ENCODE data around the gene SSR2.

- no peak for TF ChIP-seq CTCF (optimal IDR thresholded peaks at IDR 0.05 in 1 of 3, IDR thresholded peaks at IDR 0.05 in 1 of 3, conservative IDR thresholded peaks at IDR 0.05 in 1 of 3; ENCODE audit: extremely low read depth in 1 of 3, insufficient read depth in 2 of 3, low read length in 3 of 3)
- TF ChIP-seq EZH2 (IDR thresholded peaks at IDR 0.05; ENCODE audit: low read length): no peak
These were observed 34.7 kb upstream of the SSR2 start for GRCh38 chr1:156055281-156056048.
